ENCODE data around the gene GLTP.

DNA sequence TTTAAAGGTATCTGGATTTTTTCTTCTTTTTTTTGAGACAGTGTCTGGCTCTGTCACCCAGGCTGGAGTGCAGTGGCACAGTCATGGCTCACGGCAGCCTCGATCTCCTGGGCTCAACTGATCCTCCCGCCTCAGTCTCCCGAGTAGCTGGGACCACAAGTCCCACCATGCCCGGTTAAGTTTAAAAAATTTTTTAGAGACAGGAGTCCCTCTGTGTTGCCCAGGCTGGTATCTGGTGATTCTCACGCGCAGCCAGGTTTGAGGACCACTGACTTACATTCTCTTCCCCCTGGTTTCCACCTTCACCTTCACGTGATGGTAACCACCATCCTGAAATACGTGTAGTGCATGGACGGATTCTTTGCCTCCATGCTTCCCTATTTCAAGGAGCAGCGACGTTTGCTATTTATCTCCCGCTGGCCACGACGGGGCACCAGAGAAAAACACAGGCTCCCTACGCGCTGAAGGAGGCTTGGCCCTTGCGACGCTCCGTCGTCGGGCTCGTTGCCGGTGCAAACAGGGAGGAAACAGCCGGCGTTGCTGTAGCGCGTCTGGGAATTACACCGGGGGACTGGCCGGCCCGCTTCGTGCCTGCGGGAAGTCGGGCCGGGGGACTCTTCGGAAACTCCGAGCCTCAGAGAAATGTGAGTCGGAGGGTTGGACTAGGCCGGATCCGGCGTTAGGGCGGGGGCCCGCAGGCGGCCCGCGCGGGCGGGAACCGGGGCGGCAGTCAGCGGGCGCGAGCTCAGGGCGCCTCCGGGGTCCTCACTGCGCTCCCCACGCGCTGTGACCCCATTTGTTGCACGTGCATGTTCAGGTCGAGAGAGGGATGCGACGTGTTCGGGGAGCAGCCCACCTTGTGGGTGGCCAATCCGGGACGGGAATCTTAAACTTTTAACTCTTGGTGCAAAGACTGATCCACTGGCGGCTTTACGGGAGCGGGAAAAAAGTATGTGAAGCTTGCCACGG is 19.7 kb upstream of the GLTP start, which contains the start of gene TCHP:
- TF ChIP-seq, protein P1, sequence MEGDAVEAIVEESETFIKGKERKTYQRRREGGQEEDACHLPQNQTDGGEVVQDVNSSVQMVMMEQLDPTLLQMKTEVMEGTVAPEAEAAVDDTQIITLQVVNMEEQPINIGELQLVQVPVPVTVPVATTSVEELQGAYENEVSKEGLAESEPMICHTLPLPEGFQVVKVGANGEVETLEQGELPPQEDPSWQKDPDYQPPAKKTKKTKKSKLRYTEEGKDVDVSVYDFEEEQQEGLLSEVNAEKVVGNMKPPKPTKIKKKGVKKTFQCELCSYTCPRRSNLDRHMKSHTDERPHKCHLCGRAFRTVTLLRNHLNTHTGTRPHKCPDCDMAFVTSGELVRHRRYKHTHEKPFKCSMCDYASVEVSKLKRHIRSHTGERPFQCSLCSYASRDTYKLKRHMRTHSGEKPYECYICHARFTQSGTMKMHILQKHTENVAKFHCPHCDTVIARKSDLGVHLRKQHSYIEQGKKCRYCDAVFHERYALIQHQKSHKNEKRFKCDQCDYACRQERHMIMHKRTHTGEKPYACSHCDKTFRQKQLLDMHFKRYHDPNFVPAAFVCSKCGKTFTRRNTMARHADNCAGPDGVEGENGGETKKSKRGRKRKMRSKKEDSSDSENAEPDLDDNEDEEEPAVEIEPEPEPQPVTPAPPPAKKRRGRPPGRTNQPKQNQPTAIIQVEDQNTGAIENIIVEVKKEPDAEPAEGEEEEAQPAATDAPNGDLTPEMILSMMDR (IDR thresholded peaks at IDR 0.05; ENCODE audit: insufficient read depth, low read length, poor library complexity, severe bottlenecking) = peak; percentile 18
- no peak for TF ChIP-seq EZH2phosphoT487 (conservative IDR thresholded peaks at IDR 0.05; ENCODE audit: low read length)
